GM21717 (cell line): Measurements from ENCODE around the gene KLC1.
"Not testable (repeated sequence)": the region's sequence is repeated elsewhere in the genome, so short reads cannot be mapped to it uniquely, and the experiment has no call there.

Source experiments
- ATAC-seq: cut with Tn5 transposase; IDR thresholded peaks from one replicate; pipeline ENCODE4 v1.9.1; 2021; ENCODE audit warnings: mild to moderate bottlenecking, moderate library complexity; ENCODE audit not compliant: unreplicated experiment

Gene KLC1

DNA sequence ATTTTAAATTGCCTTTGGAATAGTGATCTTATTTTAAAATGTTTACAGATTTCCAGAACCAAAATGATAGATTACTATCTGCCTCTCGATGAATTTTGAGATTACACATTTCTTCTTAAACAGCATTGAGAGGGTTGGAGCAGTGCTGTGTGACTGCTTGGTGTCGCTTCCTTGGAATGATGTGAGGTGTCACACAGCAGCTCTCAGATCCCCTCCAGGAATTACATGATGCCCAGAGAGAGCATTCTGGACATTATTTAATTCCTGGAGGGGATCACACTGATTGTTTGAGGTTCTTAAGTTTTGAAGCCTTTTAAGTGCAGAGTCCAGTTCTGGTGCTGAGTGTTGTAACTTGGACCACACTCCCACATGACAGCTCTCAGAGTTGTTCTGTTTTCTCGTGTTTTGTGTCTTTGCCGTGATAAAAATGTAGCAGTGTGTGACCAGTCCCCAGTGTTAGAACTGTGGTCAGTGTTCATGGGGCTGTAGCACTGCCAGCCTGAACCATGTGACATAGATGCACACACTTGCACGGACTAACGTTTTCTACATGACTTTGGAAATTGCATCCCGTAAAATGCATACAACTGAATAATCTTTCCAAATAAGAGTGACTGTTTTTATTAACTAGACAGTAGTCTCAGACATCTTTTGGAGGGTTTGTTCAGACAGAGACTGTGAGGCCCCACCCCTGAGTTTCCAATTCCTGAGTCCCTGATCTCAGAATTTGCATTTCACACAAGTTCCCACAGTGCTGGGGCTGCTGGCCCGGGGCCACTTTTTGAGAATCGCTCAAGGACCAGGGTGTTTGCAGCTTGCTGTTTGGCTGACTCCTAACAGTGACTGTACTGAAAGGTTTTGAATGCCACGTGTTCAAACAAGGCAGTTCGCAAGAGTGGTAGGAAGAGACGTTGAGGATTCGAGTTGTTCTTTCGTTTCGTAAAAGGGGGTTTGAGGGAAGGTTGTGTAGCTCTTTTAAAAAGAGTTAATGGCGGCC lies 60.2 kb downstream of the KLC1 start:
- ATAC-seq = peak; percentile 59

DNA sequence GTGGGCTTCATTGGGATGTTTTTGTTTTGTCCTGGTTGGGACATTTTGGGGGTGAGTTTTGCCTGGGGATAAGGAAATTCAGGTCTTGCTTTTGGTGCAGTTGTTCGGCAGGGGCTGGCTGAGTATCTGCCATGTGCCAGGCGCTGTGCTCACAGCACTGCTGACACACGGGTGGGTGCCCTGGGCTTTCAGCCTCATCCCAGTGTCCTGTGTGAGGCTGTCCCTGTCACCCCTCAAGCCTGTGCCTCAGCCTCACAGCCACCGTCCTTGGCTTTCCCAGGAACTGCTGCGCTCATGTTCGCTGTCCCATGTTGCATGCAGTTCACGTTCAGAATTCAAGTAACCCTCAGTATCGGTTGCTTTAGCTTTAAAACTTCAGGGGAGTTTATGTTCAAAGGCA lies 61.3 kb downstream of the KLC1 start:
- ATAC-seq = no peak

GRCh38 chr14:103691655-103692054 lies 62.6 kb downstream of the KLC1 start:
- ATAC-seq = not testable (repeated sequence)

DNA sequence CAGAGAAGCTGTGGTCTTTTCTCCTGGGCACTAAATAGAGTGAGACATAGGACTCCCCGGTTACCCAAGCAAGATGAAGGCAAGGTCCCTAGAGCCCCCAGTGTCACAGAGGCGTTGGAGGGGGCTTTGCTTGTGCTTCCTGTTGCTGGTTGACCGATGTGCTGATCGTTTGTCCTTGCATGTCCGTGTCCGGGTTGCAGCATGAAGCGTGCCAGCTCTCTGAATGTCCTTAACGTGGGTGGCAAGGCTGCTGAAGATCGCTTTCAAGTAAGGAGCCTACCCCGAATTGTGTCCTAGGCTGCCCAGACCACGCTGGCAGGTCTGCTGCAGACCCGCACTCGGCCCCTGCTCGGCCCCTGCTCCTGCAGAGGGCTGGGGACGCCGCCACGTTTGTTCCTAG lies 63.1 kb downstream of the KLC1 start:
- ATAC-seq = no peak

DNA sequence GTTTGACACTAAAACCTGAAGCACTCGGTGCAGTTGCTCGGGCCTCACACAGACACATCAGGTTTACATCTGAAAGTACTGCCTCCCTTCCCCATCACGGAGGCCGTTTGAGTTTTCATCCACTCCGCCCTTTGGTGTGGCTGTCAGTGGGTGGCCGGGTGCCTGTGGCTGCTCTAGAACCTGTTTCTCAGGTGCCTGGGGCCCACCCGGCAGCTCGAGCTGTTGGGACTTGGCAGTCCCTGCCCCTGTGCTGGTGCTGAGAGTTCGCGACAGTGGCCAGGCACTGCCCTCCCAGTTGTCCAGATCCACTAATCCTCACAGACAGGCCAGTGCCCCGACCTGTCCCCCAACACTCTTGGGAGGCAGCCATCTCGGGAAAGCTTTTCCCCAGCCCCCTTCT lies 63.9 kb downstream of the KLC1 start:
- no peak for ATAC-seq

GRCh38 chr14:103693515-103693914 lies 64.5 kb downstream of the KLC1 start:
- ATAC-seq = no peak

GRCh38 chr14:103694572-103695026 lies 65.6 kb downstream of the KLC1 start:
- no peak for ATAC-seq

DNA sequence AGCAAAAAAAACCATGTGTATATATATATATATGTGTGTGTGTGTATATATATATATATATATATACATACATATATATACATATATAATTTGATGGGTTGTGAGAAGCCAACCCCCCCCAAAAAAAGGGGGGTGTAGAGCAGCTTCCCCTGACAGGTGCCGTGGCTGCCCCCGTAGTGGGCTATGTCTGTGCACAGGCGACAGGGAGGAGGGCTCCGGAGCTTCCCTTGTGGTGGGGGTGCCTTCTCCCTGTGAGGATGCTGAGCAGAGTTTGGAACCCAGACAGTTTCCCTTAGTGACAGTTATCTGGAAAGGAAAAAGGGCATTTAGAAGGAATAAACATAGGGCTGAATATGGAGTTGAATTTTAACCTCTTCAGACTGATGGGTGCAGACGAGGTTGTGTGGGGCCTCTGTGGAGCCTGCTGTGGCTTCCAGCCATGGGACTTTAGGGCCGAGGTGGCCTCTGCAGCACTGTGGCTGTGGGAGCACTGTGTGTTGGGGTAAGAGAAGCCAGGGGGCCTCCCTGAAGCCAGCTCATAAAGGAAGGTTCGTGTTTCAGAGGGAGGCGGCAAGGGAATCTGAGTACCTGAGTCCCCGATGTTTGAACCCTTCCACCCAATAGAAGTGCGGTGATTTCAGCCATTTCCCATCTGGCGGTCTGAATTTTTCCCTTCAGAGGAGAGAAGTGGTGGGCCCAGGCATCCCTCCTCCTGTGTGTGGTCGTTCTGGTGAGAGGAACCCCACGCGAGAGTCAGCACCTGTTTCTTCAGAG lies 66.5 kb downstream of the KLC1 start:
- ATAC-seq = no peak

DNA sequence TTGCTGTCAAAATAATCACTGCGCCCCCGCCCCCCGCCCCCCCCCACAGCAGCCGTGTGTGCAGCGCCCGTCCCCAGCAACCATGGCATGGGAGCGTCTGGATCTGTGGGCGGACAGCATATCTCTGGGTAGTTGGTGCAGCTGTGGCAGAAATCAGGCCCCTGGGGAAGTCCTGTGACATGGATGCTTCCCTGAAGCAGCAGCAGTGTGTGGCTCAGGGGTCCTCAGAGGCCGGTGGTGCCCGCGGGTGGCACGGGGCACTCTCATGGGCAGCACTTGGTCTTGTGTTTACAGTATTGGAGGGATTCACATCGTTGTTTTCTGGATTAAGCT lies 67.0 kb downstream of the KLC1 start:
- no peak for ATAC-seq

- no peak for ATAC-seq
These were observed 67.6 kb downstream of the KLC1 start for GRCh38 chr14:103696466-103697071.

DNA sequence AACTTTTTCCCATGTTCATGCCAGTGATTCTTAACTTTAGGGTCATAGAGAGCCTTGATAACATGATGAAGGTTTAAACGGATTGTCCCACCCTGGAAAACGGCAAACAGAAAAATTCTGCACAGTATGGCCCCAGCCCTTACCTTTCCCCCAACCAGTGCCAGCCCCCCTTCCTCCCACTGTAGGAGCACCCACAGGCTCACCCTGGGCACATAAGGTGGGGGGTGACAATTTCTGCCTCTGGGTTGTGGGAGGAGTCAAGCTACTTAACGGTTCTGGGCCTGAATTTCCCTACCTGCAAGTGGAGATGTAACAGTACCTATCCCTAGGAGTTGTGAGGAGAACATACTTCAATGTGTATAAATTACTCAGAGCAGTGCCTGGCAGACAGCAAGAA lies 68.2 kb downstream of the KLC1 start:
- no peak for ATAC-seq

DNA sequence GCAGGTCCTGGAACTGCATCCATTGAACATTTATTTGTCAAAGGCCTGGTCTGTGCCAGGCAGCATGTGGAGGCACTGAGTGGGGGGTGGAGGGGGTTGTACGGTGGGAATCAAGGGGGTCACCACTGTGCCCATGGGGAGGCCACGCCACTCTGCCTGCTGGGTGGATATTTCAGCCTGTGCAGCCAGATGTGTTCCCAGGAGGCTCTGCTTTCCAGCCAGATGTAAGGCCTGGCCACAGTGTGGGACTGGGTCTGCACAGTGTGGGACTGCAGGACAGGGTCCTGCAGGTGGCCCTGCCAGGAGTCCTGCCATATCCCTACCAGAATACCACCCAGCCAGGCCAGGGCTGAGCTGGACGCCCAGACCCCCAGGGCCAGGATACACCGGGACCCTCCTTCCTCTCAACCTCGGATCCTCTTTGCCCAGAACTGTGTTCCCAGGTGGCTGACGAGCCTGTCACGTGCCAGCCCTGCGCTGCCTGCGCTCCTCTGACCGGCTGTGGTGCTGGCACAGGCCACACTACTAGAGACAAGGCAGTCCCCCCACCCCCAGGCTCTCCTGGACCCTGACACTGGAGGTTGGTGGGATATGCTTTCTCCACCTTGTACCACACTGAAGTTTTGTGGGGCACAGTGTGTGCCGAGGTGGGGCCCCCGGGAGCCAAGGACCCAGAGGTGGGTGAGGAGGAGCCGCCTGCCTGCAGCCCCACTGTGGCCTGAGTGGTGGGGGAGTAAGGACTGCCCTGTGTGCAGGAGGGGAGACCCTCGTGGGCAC lies 68.8 kb downstream of the KLC1 start:
- ATAC-seq = no peak

DNA sequence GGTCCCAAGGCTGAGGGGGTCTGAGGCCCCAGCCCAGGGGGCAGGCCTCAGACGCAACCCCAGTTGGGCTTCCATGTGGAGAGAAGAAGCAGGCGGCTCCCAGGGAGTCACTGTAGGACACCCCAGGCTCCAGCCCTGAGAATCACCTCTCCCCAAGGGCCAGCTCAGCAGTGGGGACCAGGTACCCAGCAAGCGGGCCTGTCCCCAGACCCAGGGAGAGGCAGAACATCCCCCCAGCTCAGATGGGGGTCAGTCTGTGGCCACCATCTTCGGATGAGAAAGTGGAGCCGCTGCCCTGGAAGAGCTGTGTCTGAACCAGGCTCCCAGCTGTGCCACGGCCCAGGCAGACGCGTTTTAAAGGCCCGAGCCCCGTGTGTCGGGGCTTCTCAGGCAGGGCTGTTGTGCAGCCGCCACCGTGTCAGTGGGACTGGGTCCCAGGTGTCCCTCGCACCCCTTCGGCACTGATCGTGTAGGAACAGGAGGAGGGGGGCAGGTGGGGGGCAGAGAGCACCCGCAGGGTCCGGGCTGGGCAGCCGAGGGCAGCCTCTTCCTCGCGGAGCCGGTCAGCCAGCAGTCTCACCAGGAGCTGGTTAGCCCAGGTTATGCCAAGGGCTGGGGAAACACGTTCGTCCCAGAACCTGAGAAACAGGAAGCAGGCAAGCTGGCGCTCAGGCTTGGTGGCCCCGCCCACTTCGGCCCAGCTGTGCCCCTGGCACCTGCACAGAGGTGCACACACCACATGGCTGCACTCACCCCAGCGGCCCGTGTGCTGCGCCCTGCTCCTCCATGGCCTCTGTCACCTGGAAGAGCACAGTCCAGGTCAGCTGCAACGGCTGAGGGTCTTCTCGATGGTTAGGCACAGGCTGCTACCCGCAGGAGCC lies 69.6 kb downstream of the KLC1 start:
- no peak for ATAC-seq

- ATAC-seq = no peak
These were observed 70.2 kb downstream of the KLC1 start for GRCh38 chr14:103699261-103699661.

GRCh38 chr14:103699901-103700752 lies 71.1 kb downstream of the KLC1 start:
- no peak for ATAC-seq

DNA sequence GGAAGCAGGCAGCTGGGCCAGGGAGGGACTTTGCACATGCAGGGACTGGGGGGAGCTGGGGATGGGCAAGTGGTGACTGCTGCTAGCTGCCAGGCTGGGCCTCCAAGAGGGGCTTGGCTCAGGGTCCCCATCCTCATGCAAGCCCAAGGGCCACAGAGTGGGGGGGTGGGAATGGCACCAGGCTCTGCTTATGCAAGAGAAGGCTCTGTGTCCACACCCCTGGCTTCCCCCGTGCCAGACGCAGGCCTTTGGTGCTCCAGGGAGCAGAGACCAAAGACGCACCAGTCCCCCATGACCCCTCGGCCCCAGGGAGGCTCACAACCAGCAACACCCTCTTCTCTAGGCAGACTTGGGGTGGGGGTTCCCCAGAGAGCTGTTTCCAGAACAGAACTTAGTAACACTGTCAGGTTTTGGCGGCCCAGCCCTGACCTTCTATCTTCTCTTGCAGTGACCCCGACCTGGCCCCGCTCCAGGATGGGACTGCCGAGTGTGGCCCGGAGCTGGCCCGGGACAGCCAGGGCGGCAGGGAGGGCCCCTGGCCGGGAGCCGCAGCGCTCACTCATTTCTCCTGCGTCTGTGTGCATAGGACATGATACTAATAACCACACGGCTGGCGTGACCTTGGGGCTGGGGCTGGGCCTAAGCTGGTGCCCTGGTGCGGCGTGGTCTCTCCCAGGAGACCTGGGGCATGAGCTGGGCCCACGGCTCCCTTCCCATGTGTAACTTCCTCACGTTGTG lies 71.9 kb downstream of the KLC1 start:
- no peak for ATAC-seq

GRCh38 chr14:103702095-103702494 lies 73.1 kb downstream of the KLC1 start:
- ATAC-seq = no peak
